ENCODE results near the gene CASP5. TPM values are rescaled to one million over a fixed set of nuclear protein-coding genes. Genes with fewer than 3 reads are reported as not detected.
A peak's percentile ranks its signal among the peaks of the same experiment; 100 is the strongest.

CASP5 gene
- total and polyA plus RNA-seq, 8 donors: 0.45 to 4.3 (median 0.81) TPM; not detected in 5

GRCh38 chr11:105004021-105004420, 18.9 kb downstream of the CASP5 start:
- intact Hi-C loops (cut with DNase I; ENCODE audit: low total_unique reads): no loop called here
- 64 to 85% (median 79%) methylated on average over 3 of the region's 3 CpGs for WGBS, 5 donors

GRCh38 chr11:105003151-105003550, 19.8 kb downstream of the CASP5 start:
- Histone ChIP-seq H3K36me3 (no peaks in the 10 kb centered on the region), H3K4me1 (no peaks in the 10 kb centered on the region), H3K27me3 (no peaks in the 10 kb centered on the region), H3K27ac (no peak overlapping the region), H3K9me3 (no peaks in the 10 kb centered on the region), H3K4me3 (no peak overlapping the region)
- 60 to 91% (median 84%) methylated on average over 2 of the region's 2 CpGs for WGBS, 5 donors
- TF ChIP-seq POLR2AphosphoS5 (IDR thresholded peaks at IDR 0.05) (no peak), EP300 (IDR thresholded peaks at IDR 0.05) (no peak), POLR2A (IDR thresholded peaks at IDR 0.05) (no peak), CTCF (IDR thresholded peaks at IDR 0.05) (no peak)
- DNase-seq: no peak
- intact Hi-C loops (cut with DNase I; ENCODE audit: low total_unique reads): no loop called here

More at GRCh38 chr11:105004021-105004420, 18.9 kb downstream of the CASP5 start:
- no peak overlapping the region for H3K27ac ChIP-seq
- no peak overlapping the region for H3K4me3 ChIP-seq
- no peak for TF ChIP-seq POLR2A (IDR thresholded peaks at IDR 0.05)
- no peak for TF ChIP-seq EP300 (IDR thresholded peaks at IDR 0.05)
- TF ChIP-seq CTCF (IDR thresholded peaks at IDR 0.05): no peak
- no peak for TF ChIP-seq POLR2AphosphoS5 (IDR thresholded peaks at IDR 0.05)
- H3K4me1 ChIP-seq: no peaks in the 10 kb centered on the region
- no peaks in the 10 kb centered on the region for H3K36me3 ChIP-seq
- H3K9me3 ChIP-seq: no peaks in the 10 kb centered on the region
- DNase-seq: no peak
- no peaks in the 10 kb centered on the region for H3K27me3 ChIP-seq

GRCh38 chr11:105000797-105001196, 22.2 kb downstream of the CASP5 start:
- peak; percentile 4 to 29 for DNase-seq

GRCh38 chr11:105000167-105000566, 22.8 kb downstream of the CASP5 start:
- H3K27ac ChIP-seq: no peak overlapping the region
- no peaks in the 10 kb centered on the region for H3K27me3 ChIP-seq
- TF ChIP-seq CTCF (IDR thresholded peaks at IDR 0.05): no peak
- no peak for TF ChIP-seq POLR2A (IDR thresholded peaks at IDR 0.05)
- TF ChIP-seq POLR2AphosphoS5 (IDR thresholded peaks at IDR 0.05): no peak
- H3K4me1 ChIP-seq: no peaks in the 10 kb centered on the region
- DNase-seq: no peak
- H3K36me3 ChIP-seq: no peaks in the 10 kb centered on the region
- H3K4me3 ChIP-seq: no peak overlapping the region
- intact Hi-C loops (cut with DNase I; ENCODE audit: low total_unique reads): no loop called here
- no peaks in the 10 kb centered on the region for H3K9me3 ChIP-seq
- WGBS, 5 donors: 85 to 93% (median 92%) methylated on average over 5 of the region's 5 CpGs

More at GRCh38 chr11:105000797-105001196, 22.2 kb downstream of the CASP5 start:
- no peak overlapping the region for H3K27ac ChIP-seq
- H3K9me3 ChIP-seq: no peaks in the 10 kb centered on the region
- no peaks in the 10 kb centered on the region for H3K36me3 ChIP-seq
- TF ChIP-seq CTCF (IDR thresholded peaks at IDR 0.05): peak in 4 of 7 experiments; percentile 19 to 54 (median 38)
- TF ChIP-seq POLR2A (IDR thresholded peaks at IDR 0.05): no peak
- intact Hi-C loops (cut with DNase I; ENCODE audit: low total_unique reads): no loop called here
- no peak overlapping the region for H3K4me3 ChIP-seq
- H3K4me1 ChIP-seq: no peaks in the 10 kb centered on the region
- H3K27me3 ChIP-seq: no peaks in the 10 kb centered on the region
- WGBS, 5 donors: 78 to 83% (median 80%) methylated on average over 7 of the region's 7 CpGs
